ENCODE results near the gene PLXNA4.

DNA sequence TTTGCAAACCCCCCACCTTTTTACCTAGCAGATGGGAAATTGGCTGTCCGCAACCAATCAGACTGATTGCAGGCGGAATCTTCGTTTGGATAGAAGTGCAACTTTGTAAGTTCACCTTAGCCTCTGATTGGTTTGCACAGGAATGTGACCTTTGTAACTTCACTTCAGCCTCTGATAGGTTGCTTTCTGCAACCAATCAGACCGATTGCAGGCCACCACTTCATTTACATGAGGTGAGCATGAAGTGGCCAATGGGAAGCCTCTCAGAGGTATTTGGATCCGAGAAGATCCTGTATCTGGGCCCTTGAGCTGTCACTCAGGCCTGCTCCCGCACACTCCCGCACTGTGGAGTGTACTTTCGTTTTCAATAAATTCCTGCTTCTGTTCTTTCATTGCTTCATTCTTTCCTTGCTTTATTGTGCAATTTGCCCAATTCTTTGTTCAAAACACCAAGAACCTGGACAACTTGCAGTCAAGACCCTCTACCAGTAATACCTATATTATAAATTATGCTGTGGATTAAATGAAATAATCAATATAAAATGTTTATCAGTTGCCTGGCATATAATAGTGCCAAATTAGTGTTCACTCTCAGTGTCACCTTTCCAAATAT is 491.4 kb downstream of the PLXNA4 start:
- TF ChIP-seq POLR2B (IDR thresholded peaks at IDR 0.05; ENCODE audit: low read depth, partially characterized antibody) (no peak), CTCF (IDR thresholded peaks at IDR 0.05 in 2 of 3, conservative IDR thresholded peaks at IDR 0.05 in 1 of 3; ENCODE audit: insufficient read depth in 2 of 3, low read depth in 1 of 3, low read length in 3 of 3) (no peak)
